Mucosa of descending colon (tissue), 3 donors: ENCODE results near the gene ZNF267. TPM values are rescaled to one million over a fixed set of nuclear protein-coding genes. Genes with fewer than 3 reads are reported as not detected.
"Not testable (repeated sequence)": the region's sequence is repeated elsewhere in the genome, so short reads cannot be mapped to it uniquely, and the experiment has no call there.

ENCODE experiments used
- ATAC-seq: fragments of 200-7000 bp; cut with Tn5 transposase; one replicate; pipeline ENCODE4 v1.9.1; 2020; ENCODE audit warnings: mild to moderate bottlenecking, moderate library complexity
- DNase-seq, 3 donors: peaks; one replicate each; pipeline ENCODE4 v3.0.0-alpha.2; 2020
- H3K36me3 ChIP-seq: fragments of 200-600 bp; one replicate; pipeline ENCODE4 v1.8.0; 2021; ENCODE audit warnings: low read depth, mild to moderate bottlenecking
- H3K4me1 ChIP-seq: fragments of 200-600 bp; one replicate; pipeline ENCODE4 v1.8.0; 2021; ENCODE audit warnings: low read depth, mild to moderate bottlenecking
- H3K4me3 ChIP-seq: fragments of 200-600 bp; one replicate; pipeline ENCODE4 v1.8.0; 2021; ENCODE audit warnings: mild to moderate bottlenecking
- H3K9me3 ChIP-seq: fragments of 200-600 bp; one replicate; pipeline ENCODE4 v1.8.0; 2021; ENCODE audit warnings: mild to moderate bottlenecking
- intact Hi-C, 2 donors: fragments of 100-400 bp; cut with DNase I in 1 of 2; cut with micrococcal nuclease in 1 of 2; formaldehyde crosslinking; loops; one replicate each; pipeline versions ENCODE4 v1.11.0 to v1.11.1; 2022; cut with DNase I, micrococcal nuclease
- total RNA-seq, 3 donors: library from RNA; stranded (reverse); fragmentation: NEBNext Ultra II Directional in 2 of 3; extraction: Animal tissue kit (Norgen Biotek cat#: 25700) in 2 of 3; gene quantifications; one replicate each; pipeline versions ENCODE4 v1.2.1 to v1.2.4, GENCODE V29; 2021 to 2023
- donor health status: DM: no; HTN: no; CAD: no; lungs with moderate emphysema.
- donor health status: DM: no; HTN: no; CAD: no.
- donor health status: DM: no; HTN: yes; CAD: no.

The ZNF267 gene
- total RNA-seq, 3 donors from 2014 or later: 10.5 to 12.3 (median 11.2) TPM

- H3K36me3 ChIP-seq, intact Hi-C loops, H3K9me3 ChIP-seq, H3K4me1 ChIP-seq, H3K4me3 ChIP-seq, ATAC-seq, DNase-seq: not testable (repeated sequence)
Measured at GRCh38 chr16:31960186-31960910, 86.7 kb downstream of the ZNF267 start.
